A172 (cell line): ENCODE results near the gene EFNA5. TPM values are rescaled to one million over a fixed set of nuclear protein-coding genes. Genes with fewer than 3 reads are reported as not detected.

Experiments used
- DNase-seq: peaks from one replicate; pipeline ENCODE4 v3.0.0-alpha.2; 2015; ENCODE audit warnings: low spot score
- total RNA-seq: library from RNA; depleted of rRNA; stranded (reverse); fragments of >200 nt; shearing (Covaris generic); gene quantifications from 2 replicates; pipeline ENCODE4 v1.2.3, GENCODE V29; 2014

Gene EFNA5
- total RNA-seq, 1 experiment from 2014 or later: 3.4 TPM

DNA sequence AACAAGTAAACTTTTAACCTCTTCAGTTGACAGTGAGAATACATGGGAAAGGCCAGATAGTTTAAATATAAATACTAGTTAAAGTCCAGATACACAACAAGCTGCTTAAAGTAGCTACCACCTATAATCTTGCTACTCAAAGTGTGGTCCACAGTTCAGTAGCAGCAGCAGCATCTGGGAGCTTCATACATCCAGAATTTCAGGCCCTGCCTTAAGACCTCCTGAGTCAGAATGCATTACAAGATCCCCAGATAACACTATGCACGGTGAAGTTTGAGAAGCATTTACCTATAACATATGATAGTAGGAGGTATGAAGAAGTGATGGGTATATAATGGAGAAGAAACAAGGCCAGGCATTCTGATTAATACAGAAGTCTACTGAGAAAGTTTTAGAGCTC is 244.5 kb downstream of the EFNA5 start:
- no peak for DNase-seq

DNA sequence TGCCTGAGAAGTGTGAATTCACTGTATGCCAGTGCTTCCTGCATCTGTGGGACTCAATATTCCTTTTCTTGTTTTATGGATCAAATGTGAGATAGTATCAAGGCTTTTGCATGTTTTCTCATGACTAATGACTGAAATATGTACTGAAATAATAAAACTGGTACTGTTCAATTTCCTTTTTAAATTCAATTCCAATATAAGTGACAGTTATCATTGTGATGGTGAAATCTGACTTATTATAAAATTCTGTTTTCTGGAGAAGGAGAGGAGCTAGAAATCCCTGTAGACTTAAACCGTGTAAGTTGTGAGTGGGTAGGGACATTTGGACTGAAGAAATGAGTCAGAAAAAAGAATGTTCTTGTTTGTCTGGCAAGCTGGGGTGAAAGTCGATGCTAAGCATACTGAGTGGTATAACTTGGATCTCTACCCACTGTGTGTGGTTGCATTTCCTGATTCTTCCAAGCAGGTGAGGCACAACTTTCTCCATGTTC is 245.2 kb downstream of the EFNA5 start:
- peak; percentile 81 for DNase-seq

DNA sequence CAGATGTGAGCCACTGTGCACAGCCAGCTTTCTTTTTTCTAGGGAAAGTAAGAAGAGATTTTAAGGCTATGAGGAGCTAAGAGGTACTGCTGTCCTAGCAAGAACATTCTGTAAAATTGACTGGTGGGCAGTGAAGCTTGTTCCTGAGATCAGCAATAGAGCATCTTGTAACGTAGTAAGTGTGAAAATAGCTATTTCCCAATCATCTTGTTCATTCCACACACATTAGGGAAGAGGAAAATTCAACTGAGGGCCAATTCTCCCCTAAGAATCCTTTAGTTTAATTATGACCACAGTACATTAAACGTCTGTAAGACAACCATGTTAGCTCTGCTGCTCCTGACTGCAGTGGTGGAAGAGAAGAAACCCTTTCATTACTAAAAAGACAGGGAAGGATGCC is 246.2 kb downstream of the EFNA5 start:
- DNase-seq: no peak

DNA sequence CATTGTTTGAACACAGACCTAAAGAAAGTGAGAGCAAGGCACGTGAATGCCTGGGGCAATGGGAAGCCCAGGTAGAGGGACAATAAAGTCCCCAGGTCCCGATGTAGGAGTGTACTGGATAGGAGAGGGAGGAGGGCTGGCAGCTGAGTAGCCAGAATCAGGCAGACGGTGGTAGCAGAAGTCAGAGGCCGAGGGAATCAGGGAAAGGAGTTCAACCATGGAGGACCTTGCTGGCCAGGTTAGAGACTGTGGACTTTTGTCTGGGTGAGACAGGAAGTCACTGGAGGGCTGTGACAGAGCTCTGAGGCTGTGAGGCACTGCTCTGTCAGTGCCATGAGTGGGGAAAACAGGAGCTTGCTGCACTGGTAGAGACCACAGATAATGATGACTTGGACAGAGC is 248.2 kb downstream of the EFNA5 start:
- DNase-seq: no peak

DNA sequence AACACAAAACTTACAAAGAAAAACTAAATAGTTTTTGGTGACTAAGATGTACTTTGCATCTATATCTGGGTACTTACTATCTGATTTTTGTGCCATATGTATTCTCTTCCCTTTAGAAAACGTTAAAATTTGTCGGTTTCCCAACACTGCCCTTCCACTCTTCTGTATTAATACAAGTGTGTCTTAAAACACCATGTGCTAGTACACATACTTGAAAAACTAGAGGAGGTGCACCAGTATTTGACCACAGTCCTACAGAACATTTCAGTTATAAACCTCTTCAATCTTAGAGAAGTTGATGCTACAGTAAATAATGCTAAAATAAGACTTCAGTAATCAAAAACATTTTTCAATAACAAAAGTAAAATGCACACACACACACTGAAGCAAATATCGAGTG is 251.2 kb downstream of the EFNA5 start:
- no peak for DNase-seq

DNA sequence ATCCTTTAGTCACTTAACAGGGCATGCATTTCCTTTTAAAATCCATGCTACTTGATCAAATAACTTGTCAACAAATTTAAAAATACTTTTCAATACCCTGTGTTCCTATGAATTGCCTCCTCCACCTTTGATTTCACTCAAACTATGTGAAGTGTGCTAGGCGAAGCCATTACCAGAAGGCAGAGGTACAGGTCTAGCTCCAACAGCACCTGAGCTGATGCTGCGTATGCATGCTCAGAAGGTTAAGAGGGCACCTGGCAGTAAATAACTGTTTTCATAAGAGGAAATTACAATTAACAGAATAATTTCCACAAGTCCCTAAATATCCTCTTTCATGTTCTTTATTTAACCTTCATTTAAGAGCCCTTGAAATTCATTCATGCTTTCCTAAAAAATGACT is 251.8 kb downstream of the EFNA5 start:
- DNase-seq: no peak

DNA sequence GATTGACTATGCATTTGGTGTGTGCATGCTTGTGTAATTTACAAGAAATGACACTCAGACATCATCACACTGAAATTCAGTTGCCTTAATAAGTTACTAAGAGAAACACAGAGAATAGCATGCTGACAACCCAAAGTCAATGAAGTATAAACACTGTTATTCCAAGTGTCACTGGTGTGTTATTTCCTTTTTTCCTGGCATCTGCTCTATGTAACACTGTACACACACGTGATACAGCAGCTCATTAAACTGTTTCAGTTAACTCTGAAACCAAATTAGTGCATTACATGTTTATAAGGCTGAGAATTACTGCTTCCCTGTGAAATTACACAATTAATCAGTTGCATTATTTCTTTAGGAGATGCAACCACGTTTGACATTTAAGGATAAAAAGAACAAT is 252.7 kb downstream of the EFNA5 start:
- DNase-seq: no peak

DNA sequence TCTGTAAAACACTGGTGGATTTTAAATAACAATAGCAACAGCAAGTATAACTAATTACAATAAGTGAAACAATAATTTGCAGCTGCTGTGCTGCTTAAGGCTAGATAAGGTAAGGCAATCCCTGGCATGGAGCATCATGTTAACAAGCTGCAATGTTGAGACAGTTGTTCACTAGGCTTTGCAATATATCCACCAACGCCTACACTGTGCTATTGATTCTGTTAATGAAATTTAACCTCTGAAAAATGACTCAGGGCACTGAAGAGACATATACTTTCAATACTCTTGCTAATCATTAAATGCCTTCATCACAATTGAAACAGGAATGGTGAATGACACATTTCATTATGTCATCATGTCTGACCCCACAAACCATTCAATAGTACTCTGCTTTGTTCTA is 255.0 kb downstream of the EFNA5 start:
- no peak for DNase-seq

DNA sequence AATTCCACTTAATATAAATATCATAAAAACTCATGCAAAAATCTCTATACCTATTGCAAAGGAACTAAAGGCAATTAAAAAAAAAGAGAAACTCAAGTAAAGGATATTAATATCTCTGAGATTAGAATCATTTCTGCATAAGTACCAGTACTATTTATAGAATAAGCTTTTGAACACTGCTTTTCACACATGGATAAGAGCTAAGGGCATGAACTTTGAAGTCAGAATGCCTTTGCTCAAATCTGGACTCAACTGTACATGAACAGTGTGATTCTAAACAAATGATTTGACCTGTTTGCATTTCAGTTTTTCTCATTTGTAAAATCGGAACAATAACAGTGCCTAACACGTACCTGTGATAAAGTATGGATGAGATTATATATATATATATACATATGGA is 255.9 kb downstream of the EFNA5 start:
- no peak for DNase-seq

DNA sequence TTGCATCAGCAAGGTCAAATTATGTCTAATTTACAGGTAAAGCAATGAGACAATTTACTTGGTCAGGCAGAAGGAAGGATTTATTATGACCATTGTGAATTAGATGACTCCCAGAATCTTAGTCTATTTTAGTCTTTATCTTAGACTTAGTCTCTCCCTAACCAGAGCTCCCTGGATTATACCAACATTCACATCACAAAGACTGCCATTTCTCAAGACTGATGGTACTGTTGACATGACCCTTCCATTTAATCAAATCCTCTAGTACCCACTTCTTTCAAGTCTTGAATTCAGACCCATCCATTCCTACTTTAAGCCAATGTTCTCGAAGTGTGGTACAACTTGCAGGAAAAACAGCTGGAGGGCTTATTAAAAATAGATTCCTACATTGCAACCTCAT is 257.0 kb downstream of the EFNA5 start:
- DNase-seq: no peak

DNA sequence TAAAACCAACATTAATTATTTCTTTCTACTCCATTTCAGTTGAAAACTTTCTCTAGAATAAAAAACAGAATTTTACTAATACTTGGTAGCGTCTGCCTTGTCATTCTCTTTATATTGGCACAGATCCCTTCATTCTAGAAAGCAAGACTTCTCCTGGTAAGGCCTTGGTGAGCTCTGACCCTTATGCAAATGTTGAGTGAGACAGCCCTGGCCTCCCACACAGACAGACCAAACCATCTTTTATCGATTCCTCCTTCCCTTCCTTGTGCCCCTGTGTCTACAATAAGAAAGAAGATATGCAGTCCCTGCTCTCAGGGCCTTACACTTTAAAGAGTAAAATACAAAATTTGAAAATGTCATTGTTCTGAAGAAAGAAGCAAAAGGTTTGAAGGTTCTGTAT is 262.2 kb downstream of the EFNA5 start:
- no peak for DNase-seq

DNA sequence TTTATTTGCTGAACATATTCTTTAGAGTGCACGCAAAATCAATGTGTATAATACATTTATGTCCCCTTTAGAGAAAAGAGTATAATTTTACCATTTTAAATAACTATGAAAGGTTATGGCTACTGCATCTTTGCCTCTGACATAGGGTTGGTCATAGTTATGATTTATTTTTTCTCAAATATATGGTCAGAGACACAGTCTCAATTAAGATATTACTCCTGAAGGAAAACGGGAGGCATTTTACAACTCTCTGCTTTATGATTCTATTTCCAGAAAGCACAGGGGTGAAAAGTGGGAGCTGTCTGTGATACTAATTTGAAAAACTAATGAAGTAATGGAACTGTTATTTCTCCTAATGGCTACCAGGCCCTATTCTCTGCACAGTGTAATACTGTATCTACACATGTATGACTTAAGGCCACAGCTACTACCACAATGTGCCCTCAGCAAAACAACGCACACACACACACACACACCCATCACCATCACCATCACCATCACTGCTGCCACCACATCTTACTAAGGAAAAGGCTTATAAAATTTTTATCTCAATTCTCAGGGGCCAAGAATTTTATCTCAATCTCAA is 262.9 kb downstream of the EFNA5 start:
- no peak for DNase-seq

DNA sequence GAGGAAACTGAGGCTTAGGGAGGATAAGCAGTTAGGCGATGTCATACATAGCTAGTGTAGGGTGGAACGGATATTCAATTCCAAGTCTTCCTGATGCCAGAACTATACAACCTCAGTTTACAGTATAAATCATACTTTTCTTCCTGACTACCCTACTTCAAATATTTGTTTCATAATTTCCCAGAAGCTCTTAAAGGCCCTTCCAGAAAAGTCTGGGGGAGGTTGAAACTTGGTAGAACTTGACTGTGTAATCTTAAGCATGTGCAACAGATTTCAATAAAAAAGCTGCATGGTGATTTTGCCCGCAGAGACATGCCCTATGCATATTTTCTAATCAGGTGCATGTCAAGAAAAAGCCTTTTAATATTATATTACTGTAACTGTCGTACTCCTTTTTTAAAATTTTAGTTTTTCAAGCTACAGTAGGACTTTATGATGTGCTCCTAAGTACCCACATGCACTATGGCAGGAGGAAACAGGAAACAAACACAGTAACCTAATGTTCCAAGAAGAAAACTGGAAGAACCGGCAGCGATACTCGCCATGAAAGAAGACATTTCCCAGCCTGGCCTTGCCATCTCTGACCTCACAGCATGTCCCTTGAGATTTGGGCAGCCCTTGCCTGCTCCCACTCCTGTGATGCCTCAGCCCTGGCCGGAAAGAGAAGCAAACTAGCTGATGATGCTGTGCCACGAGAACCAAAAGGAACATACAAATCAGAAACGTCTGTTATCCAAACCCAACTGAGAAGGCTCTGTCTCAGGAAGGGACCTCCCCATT is 266.0 kb downstream of the EFNA5 start:
- no peak for DNase-seq

DNA sequence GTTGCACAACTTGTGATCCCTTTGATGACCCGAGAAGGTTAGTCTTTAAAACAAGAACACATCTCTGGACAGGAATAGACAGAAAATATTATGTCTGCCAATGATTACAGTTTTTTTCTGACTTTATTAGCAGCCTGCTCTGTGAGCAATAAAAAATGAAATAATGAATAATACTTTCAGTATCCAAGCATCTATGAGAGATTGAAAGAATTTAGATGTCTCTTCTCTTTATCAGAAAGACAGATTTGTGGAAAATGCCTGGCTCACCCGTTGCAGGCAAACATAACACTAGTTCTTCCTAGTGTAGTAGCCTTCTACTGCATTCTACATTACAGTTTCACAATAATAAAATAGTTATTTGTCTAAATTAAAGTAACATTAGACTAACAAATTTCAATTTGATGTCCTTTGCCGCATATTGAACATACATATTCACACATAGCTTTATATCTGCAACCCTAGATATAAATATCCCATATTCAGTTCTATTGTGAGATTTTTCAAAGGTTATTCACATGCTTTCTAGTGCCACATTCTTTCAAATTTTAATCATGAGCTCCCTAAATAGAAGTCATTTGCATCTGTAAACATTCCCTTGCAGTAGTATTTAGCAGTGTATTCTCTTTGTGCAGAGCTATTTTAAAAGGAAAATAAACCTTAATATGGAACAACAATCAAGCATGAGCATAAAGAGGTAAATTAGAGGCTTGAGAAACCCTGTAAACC is 267.3 kb downstream of the EFNA5 start:
- no peak for DNase-seq

DNA sequence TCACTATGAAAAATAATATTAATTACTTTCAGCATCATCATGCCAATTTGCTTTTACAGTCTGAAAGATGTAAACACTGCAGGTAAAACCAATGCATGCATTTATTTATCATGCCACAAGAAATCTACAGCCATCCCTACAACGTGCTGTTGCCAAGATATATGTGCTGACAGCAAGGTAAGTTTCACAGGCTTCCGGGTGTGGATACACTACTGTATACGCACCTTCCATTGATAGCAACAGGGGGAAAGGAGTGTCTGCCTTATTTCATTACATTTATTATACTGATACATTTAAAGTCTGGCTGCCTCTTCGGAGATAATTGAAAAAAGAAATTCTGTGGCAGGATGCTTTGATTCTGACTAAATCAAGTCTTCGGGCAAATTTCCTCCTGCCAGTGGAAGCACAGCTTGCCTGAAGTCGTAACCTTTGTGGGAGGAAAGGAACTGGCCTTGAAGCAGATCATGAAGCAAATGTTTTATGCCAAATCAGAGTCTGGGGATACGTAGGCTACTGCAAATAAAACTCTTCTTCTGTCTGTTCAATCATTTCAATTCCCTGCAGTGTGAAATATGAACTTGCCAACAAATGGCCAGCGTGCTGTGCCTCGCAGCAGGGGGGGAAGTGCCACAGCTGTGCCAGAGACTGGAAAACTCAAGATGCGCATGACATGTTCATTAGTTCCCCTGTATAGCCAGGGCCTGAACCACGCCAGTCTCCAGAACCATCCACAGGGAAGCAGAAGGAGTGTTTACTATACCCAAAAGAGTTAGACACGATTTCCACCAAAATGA is 268.1 kb downstream of the EFNA5 start:
- DNase-seq: no peak

DNA sequence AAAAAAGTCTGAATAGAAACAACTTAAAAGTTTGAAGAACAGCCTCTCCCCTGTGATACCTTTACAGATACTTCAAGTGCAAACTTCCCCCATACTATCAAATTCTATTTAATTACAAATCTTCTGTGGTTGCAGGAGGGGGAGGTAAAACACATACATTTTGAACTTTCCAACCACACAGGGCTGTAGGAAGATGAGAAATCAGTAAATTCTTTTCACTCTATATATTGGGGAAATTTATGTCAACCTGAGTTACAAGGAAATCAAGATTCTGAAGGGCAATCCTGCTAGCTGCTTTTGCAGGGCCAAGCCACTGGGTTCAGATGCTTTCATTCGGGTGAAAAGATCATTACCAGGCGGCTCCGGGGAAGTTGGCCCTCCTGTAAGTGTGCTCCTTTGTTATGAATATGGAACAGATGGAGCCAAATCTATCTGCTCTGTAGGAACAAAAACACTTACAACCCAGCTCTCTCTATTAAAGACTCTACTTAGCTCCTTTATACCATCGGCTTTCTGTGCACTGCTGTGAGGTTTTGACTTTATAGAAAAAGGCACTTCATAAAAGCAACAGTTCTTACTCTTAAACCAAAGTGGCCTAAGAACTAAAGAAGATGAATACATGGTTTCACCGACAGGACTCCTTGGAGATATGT is 269.1 kb downstream of the EFNA5 start:
- no peak for DNase-seq

DNA sequence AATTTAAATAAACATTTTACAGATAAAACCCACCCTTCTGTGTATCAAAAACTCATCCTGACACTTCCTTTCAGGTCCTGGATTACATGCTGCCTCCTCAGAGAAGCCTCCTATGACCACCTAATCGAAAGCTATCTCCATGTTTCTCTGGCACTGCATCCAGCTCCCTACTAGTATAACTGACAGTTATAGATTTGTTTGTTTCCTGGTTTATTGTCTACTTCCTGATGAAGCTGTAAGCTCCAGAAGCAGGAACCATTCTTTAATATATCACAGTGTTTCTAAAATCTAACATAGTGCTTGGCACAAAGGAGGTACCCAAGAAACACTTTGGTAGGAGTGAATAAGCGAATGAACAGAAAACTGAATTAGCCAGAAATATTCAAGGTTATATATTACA is 270.4 kb downstream of the EFNA5 start:
- no peak for DNase-seq

DNA sequence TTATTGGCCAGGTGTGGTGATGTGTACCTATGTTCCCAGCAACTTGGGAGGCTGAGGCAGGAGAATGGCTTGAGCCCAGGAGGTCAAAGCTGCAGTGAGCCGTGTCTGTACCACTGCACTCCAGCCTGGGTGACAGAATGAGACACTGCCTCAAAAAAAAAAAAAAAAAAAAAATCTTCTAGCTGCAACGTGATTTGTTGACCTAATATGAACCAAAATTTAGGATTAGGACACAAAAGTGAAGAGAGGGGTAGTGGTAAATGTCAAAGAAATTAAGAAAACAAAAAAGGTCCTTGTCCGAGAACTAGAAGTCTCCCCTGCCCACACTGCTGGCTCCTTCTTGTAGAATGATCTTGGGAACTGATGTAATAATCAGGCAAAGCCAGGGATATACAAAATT is 272.0 kb downstream of the EFNA5 start:
- DNase-seq: no peak

DNA sequence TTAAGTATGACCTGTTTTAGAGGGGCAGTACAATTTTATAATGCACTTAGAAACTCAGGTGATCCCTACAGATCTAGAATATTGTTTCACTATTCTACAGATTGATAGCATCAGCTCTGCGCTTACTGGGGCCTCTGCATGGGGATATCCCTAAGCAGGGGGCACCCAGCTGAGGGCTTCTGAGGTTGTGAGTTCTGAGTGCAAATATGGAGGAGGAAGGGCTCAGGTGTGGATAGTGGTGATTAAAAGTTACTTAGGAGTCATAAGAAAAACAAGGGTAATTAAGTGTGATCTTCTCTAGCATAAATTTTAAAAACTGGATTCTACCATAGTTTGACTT is 274.4 kb downstream of the EFNA5 start:
- DNase-seq: no peak

DNA sequence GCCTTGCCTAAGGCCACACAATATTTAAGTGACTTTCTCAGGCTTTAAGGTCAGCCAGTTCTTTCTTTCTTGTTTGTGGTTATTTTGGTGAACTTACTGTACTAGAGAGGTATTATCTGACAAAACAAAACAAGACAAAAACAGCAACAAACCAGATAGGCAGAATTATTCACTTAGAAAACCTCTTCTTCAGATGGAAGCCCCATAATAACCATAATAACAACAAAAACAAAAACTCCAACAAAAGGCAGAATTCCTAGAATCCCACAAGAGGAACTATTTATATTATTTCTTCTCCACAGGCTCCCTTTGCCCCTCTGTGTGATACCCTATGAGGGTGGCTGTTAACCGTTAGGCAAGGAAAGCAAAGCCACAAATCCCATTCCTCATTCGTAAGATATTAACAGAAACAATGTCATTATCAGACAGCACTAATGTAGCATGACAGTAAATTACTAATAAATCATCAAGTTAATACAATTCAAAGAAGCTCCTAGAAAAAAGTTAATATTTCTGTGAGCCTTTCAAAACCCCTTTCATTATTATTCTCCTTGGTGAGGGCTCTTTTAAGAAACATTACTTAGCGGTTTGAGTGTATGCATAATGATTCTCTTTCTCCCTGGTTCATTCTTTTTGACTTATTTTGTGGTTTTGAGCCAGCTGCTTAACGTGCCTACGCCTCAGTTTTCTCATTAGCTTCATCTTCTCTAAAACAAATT is 274.9 kb downstream of the EFNA5 start:
- no peak for DNase-seq

DNA sequence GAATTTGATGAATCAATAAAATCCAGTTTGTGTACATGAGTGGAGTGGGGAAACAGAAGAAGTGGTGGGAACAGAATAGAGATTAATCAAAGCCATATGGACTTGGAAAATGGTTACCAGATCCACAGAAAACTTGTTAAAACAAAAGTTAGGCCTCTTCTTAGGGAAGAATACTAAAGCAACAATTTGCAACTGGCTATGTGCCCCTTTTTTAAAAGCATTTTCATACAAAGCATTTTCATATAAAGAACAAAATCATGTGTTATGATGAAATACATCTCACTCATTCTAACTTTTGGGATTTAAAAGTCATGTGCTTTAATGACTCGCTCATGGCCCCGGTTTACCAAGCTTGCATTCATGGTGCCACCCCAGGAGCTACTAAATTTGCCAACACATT is 276.9 kb downstream of the EFNA5 start:
- no peak for DNase-seq
